Erythroblast (primary cell): ENCODE measurements around the gene NASP.

Experiments
- GATA1 ChIP-seq: IDR thresholded peaks from 2 replicates; pipeline ENCODE4 v1.6.1; 2011; ENCODE audit warnings: low read depth, mild to moderate bottlenecking, control low read depth, low read length, moderate library complexity
- POLR2A ChIP-seq: IDR thresholded peaks from 2 replicates; pipeline ENCODE4 v1.6.1; 2011; ENCODE audit warnings: mild to moderate bottlenecking, low read length

DNA sequence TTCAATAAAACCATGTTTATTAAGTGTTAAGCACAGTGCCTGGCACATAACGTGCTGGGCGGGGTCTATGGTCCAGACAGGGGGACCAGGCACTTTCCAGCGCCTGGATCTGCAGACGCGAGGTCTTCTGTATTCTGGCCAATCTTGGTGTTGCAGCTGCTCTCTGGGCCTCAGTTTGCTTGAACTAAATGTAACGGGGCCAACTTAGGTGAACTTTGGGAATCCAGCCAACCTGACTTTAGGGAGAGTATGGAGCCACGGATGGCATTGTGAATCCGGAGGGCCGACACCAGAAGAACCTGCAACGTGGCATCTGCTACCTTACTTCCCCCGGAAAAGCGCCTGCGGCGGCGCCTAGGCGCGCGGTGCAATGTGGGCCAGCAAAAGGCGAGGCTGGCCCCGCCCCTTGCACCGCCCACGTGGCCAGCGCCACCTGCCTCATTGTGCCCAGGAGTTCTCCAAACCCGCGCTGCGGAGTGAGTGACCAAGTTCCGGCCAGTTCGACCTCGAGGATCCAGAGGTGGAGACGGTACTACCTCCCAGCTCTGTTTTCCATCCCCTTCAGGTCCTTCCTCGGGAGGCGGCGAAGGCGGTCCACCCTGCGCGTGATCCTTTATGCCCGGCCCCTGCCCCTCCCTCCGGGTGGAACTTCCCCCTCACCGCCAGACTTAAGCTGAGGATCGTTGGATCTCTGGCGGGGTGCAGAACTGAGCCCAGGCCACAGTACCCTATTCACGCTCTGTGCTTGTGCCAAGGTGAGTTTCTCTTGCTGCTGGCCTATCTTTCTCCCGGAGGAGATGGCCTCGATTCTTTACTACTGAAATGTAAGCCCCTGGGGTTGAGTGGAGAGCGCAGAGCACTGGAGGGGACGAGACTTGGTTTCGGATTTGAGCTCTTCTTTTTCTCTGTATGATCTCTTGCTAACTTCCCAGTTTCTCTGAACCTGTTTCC is 33.2 kb upstream of the NASP start, which contains the start of gene AKR1A1:
- TF ChIP-seq POLR2A (peak; percentile 87), GATA1 (no peak)
